GM13977 (cell line): ENCODE data around the gene ZNF668.

ENCODE experiments used
- DNase-seq: peaks from one replicate; pipeline ENCODE4 v3.0.0; 2012; ENCODE audit warnings: low spot score
- in situ Hi-C: fragments of 300-500 bp; cut with MboI; formaldehyde crosslinking; loops from one replicate; pipeline ENCODE4 v1.12.0; 2022; ENCODE audit warnings: low sequenced_read_pairs, low pct_unique_long_range_greater_than_20kb, mixed read lengths, inconsistent platforms; ENCODE audit not compliant: unreplicated experiment
- TF ChIP-seq, protein P1 (sequence below): IDR thresholded peaks from 2 replicates; pipeline ENCODE4 v1.5.1; 2012; ENCODE audit warnings: mild to moderate bottlenecking, control low read depth; ENCODE audit not compliant: insufficient read depth; ENCODE audit errors: extremely low read depth, missing control alignments

ZNF668 gene

GRCh38 chr16:31052114-31052513, 21.9 kb downstream of the ZNF668 start:
- DNase-seq, result no peak
- in situ Hi-C loops, result no loop called here
- TF ChIP-seq, protein P1, sequence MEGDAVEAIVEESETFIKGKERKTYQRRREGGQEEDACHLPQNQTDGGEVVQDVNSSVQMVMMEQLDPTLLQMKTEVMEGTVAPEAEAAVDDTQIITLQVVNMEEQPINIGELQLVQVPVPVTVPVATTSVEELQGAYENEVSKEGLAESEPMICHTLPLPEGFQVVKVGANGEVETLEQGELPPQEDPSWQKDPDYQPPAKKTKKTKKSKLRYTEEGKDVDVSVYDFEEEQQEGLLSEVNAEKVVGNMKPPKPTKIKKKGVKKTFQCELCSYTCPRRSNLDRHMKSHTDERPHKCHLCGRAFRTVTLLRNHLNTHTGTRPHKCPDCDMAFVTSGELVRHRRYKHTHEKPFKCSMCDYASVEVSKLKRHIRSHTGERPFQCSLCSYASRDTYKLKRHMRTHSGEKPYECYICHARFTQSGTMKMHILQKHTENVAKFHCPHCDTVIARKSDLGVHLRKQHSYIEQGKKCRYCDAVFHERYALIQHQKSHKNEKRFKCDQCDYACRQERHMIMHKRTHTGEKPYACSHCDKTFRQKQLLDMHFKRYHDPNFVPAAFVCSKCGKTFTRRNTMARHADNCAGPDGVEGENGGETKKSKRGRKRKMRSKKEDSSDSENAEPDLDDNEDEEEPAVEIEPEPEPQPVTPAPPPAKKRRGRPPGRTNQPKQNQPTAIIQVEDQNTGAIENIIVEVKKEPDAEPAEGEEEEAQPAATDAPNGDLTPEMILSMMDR, result no peak

DNA sequence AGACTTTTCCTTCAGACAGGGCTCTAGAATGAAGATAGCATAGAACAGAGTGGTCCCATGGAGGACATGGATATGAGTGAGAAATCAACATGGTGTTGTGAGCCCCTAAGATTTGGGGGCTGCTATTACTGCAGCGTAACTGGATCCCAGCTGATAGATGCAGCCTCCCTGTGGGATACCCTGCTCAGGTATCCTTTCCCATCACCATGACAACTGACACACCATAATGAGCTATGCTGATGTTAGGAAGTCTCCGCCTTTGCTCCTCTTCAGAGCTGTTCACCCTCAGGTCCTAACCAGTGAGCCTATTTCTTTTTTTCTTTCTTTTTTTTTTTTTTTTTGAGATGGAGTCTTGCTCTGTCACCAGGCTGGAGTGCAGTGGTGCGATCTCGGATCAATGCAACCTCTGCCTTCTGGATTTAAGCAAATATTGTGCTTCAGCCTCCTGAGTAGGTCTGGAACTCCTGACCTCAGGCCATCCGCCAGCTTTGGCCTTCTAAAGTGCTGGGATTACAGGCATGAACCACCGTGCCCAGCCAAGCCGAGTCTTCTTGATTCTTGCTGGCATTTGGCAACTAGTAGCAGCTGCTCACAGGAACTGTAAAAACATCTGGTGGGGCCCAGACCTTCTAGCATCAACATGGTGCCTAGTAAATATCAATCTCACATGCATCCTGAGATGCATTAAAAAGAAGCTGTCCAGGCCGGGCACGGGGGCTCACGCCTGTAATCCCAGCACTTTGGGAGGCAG, 23.6 kb downstream of the ZNF668 start:
- in situ Hi-C loops, result no loop called here

GRCh38 chr16:31043898-31044481, 30.1 kb downstream of the ZNF668 start:
- no peak for DNase-seq
- TF ChIP-seq, protein P1, result no peak
- in situ Hi-C loops, result no loop called here

More for the DNA sequence above, 23.6 kb downstream of the ZNF668 start:
- no peak for DNase-seq
- TF ChIP-seq, protein P1, result no peak

GRCh38 chr16:31043352-31043751, 30.7 kb downstream of the ZNF668 start:
- in situ Hi-C loops, result no loop called here
- no peak for DNase-seq

DNA sequence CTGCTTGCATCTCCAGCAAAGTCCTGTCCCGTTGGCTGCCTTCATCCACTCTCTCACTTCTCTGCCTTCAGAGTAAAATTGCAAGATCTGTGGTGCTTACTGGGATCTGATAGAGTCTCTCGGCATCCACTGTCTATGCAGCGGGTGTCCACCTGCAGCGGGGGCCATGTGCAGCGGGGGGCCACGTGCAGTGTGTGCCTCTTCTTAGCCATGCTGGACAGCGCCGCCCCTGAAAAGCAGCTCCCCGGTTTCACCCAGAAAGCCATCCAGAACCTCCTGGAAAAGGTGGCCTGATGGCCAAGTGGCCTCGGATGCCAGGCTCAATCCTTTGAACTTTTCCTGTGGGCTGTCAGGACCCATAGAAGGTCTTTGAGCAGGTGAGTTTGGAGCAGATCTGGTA, 31.2 kb downstream of the ZNF668 start:
- DNase-seq, result no peak
- in situ Hi-C loops, result no loop called here
- TF ChIP-seq, protein P1, result no peak

More at GRCh38 chr16:31043352-31043751, 30.7 kb downstream of the ZNF668 start:
- TF ChIP-seq, protein P1, result no peak

- no peak for DNase-seq
- TF ChIP-seq, protein P1, result no peak
- in situ Hi-C loops, result no loop called here
Measured at GRCh38 chr16:31038993-31039392, 35.0 kb downstream of the ZNF668 start.
